HepG2 (cell line): ENCODE results near the gene RIPK3. TPM values are rescaled to one million over a fixed set of nuclear protein-coding genes. Genes with fewer than 3 reads are reported as not detected.

ENCODE experiments used
- ARHGAP35 ChIP-seq: sonication (generic); formaldehyde crosslinking; IDR thresholded peaks from 2 replicates; pipeline ENCODE4 v1.9.0; 2022; ENCODE audit warnings: mild to moderate bottlenecking, inconsistent platforms, moderate library complexity, missing genetic modification reagents, borderline replicate concordance
- CTCF ChIP-seq: sonication (generic); formaldehyde crosslinking; IDR thresholded peaks from 2 replicates; pipeline ENCODE4 v1.5.0; 2020; ENCODE audit warnings: mild to moderate bottlenecking, missing genetic modification reagents, moderate library complexity
- FOXC1 ChIP-seq: sonication (generic); formaldehyde crosslinking; IDR thresholded peaks from 2 replicates; pipeline ENCODE4 v1.8.0; 2022; ENCODE audit warnings: mild to moderate bottlenecking, missing genetic modification reagents, borderline replicate concordance
- FOXO1 ChIP-seq: sonication (generic); formaldehyde crosslinking; IDR thresholded peaks from 2 replicates; pipeline ENCODE4 v1.4.0; 2020; ENCODE audit warnings: missing genetic modification reagents
- GZF1 ChIP-seq: sonication (generic); formaldehyde crosslinking; IDR thresholded peaks from 2 replicates; pipeline ENCODE4 v1.5.1; 2020; ENCODE audit warnings: mild to moderate bottlenecking, missing genetic modification reagents
- HDAC1 ChIP-seq: sonication (generic); formaldehyde crosslinking; IDR thresholded peaks from 2 replicates; pipeline ENCODE4 v1.5.1; 2020; ENCODE audit warnings: mild to moderate bottlenecking, missing genetic modification reagents
- HMG20A ChIP-seq: IDR thresholded peaks from 2 replicates; pipeline ENCODE4 v1.6.1; 2016; ENCODE audit warnings: borderline replicate concordance
- HNF1B ChIP-seq: sonication (generic); formaldehyde crosslinking; IDR thresholded peaks from 2 replicates; pipeline ENCODE4 v1.5.1; 2020; ENCODE audit warnings: mild to moderate bottlenecking, moderate library complexity, missing genetic modification reagents
- HNRNPLL ChIP-seq: fragments of 200-400 bp; formaldehyde crosslinking; IDR thresholded peaks from 2 replicates; pipeline ENCODE4 v1.6.1; 2017; ENCODE audit warnings: mild to moderate bottlenecking, low read depth, low read length; ENCODE audit not compliant: poor library complexity, severe bottlenecking
- MED1 ChIP-seq: sonication (generic); formaldehyde crosslinking; IDR thresholded peaks from 2 replicates; pipeline ENCODE4 v1.4.0; 2020; ENCODE audit warnings: missing genetic modification reagents
- MYNN ChIP-seq: sonication (generic); formaldehyde crosslinking; IDR thresholded peaks from 2 replicates; pipeline ENCODE4 v1.4.0; 2020; ENCODE audit warnings: mild to moderate bottlenecking, low read depth, missing genetic modification reagents
- PRMT3 ChIP-seq: sonication (generic); formaldehyde crosslinking; IDR thresholded peaks from 2 replicates; pipeline ENCODE4 v1.8.1; 2022; ENCODE audit warnings: low read depth, mild to moderate bottlenecking, moderate library complexity, missing genetic modification reagents, borderline replicate concordance
- SRSF9 ChIP-seq: fragments of 200-400 bp; formaldehyde crosslinking; IDR thresholded peaks from 2 replicates; pipeline ENCODE4 v1.6.1; 2018; ENCODE audit warnings: borderline replicate concordance, mild to moderate bottlenecking, low read depth, low read length; ENCODE audit not compliant: insufficient read depth, poor library complexity, severe bottlenecking
- TEF ChIP-seq: sonication (generic); formaldehyde crosslinking; IDR thresholded peaks from 2 replicates; pipeline ENCODE4 v1.5.0; 2020; ENCODE audit warnings: missing genetic modification reagents
- UBTF ChIP-seq: sonication (generic); formaldehyde crosslinking; IDR thresholded peaks from 2 replicates; pipeline ENCODE4 v1.4.0; 2020; ENCODE audit warnings: mild to moderate bottlenecking, missing genetic modification reagents
- ZBTB20 ChIP-seq: sonication (generic); formaldehyde crosslinking; IDR thresholded peaks from 2 replicates; pipeline ENCODE4 v1.8.1; 2023; ENCODE audit warnings: missing genetic modification reagents, low read depth, mild to moderate bottlenecking, borderline replicate concordance
- ZNF136 ChIP-seq: sonication (generic); formaldehyde crosslinking; IDR thresholded peaks from 2 replicates; pipeline ENCODE4 v1.8.1; 2022; ENCODE audit warnings: low read depth, mild to moderate bottlenecking, moderate library complexity, missing genetic modification reagents
- ZNF670 ChIP-seq: sonication (generic); formaldehyde crosslinking; IDR thresholded peaks from 2 replicates; pipeline ENCODE4 v1.8.0; 2022; ENCODE audit warnings: mild to moderate bottlenecking, missing genetic modification reagents, borderline replicate concordance
- ZNF724P ChIP-seq: sonication (generic); formaldehyde crosslinking; IDR thresholded peaks from 2 replicates; pipeline ENCODE4 v1.8.0; 2022; ENCODE audit warnings: missing genetic modification reagents, borderline replicate concordance
- ZSCAN12 ChIP-seq: sonication (generic); formaldehyde crosslinking; IDR thresholded peaks from 2 replicates; pipeline ENCODE4 v1.9.0; 2021; ENCODE audit warnings: mild to moderate bottlenecking, missing genetic modification reagents
- polyA plus RNA-seq, 8 experiments: library from polyadenylated mRNA; depleted of rRNA in 3 of 8; stranded (reverse) in 7 of 8; unstranded in 1 of 8; fragments of >200 nt; fragmentation: Illumina TruSeq in 4 of 8; extraction: Trizol in 4 of 8; gene quantifications; 2 replicates each; pipeline versions ENCODE4 v1.2.1 to v1.2.3, GENCODE V29; 2011 to 2016; ENCODE audit warnings: low read depth in 4 of 8, missing spikeins in 1 of 8, mixed read lengths in 1 of 8; ENCODE audit not compliant: insufficient read depth in 1 of 8
- total RNA-seq, 5 experiments: library from RNA; depleted of rRNA; stranded (reverse); fragments of >200 nt; fragmentation: Illumina TruSeq; extraction: Trizol; gene quantifications; 2 replicates each; pipeline ENCODE4 v1.2.3, GENCODE V29; 2016; ENCODE audit warnings: low read depth in 1 of 5

RIPK3 gene
- total and polyA plus RNA-seq, 2 of the 13 experiments (the other 11 are each of a cell fraction or from before 2014, with no cell fraction given) = not detected

GRCh38 chr14:24365600-24366412 is 26.0 kb upstream of the RIPK3 start (continued):
- TF ChIP-seq ARHGAP35 (peak; percentile 68; the same call in 1 of the 2 replicates), MYNN (CRISPR knock-in tag) (0 out of 2 replicates have a peak, but pooled peaks have one; percentile 84), PRMT3 (no peak), SRSF9 (no peak), UBTF (peak; percentile 92), CTCF (peak; percentile 100), HMG20A (CRISPR knock-in tag) (peak; percentile 54; the same call in 1 of the 2 replicates), MED1 (CRISPR knock-in tag) (peak; percentile 83), HNRNPLL (peak; percentile 95), ZNF670 (peak; percentile 17; the same call in 1 of the 2 replicates), GZF1 (peak; percentile 90; the same call in 1 of the 2 replicates), ZSCAN12 (no peak), TEF (CRISPR knock-in tag) (no peak), FOXO1 (CRISPR knock-in tag) (peak; percentile 79), ZBTB20 (CRISPR knock-in tag) (peak; percentile 41; the same call in 1 of the 2 replicates), HDAC1 (peak; percentile 29; the same call in 1 of the 2 replicates), ZNF136 (peak; percentile 65; the same call in 1 of the 2 replicates), HNF1B (peak; percentile 90), ZNF724P (CRISPR knock-in tag) (no peak), FOXC1 (CRISPR knock-in tag) (peak; percentile 88; the same call in 1 of the 2 replicates)
